SU-DHL-6 (cell line): ENCODE measurements around the gene CUX1.
"Not testable (repeated sequence)": the region's sequence is repeated elsewhere in the genome, so short reads cannot be mapped to it uniquely, and the experiment has no call there.

Experiments used
- CTCF ChIP-seq: fragments of 200-600 bp; sonication (generic); IDR thresholded peaks from one replicate; pipeline ENCODE4 v1.5.1; 2017; ENCODE audit warnings: antibody characterized with exemption, mild to moderate bottlenecking, low read length, moderate library complexity; ENCODE audit not compliant: insufficient read depth, poor library complexity, severe bottlenecking
- EZH2phosphoT487 ChIP-seq: fragments of 200-600 bp; sonication (generic), shearing (Covaris generic); conservative IDR thresholded peaks from 2 replicates; pipeline ENCODE4 v1.6.1; 2018; ENCODE audit warnings: mild to moderate bottlenecking, antibody characterized with exemption, low read length, moderate library complexity, mixed read lengths

GRCh38 chr7:102329366-102329765 is 511.9 kb downstream of the CUX1 start:
- TF ChIP-seq CTCF, EZH2phosphoT487: not testable (repeated sequence)
